GM12864 (cell line): ENCODE results near the gene RIMS3.

Experiments used
- DNase-seq: peaks from one replicate; pipeline ENCODE4 v3.0.0-alpha.2; 2011; ENCODE audit warnings: low read depth
- H3K4me3 ChIP-seq: 2 replicates; pipeline ENCODE4 v1.5.1; 2011; ENCODE audit warnings: mild to moderate bottlenecking, low read depth, low read length, control low read depth
- CTCF ChIP-seq: IDR thresholded peaks from 2 replicates; pipeline ENCODE4 v1.5.1; 2011; ENCODE audit warnings: low read depth, mild to moderate bottlenecking, moderate library complexity, low read length, control low read depth, inconsistent platforms; ENCODE audit errors: missing control alignments

RIMS3 gene

GRCh38 chr1:40679165-40679953 is 13.9 kb upstream of the RIMS3 start:
- no peak for TF ChIP-seq CTCF
- DNase-seq: no peak

GRCh38 chr1:40676501-40676900 is 11.0 kb upstream of the RIMS3 start:
- no peak for DNase-seq
- no peak for TF ChIP-seq CTCF
- H3K4me3 ChIP-seq: no peak overlapping the region

More at GRCh38 chr1:40679165-40679953, 13.9 kb upstream of the RIMS3 start:
- H3K4me3 ChIP-seq: no peak overlapping the region

GRCh38 chr1:40673452-40673851 is 8.0 kb upstream of the RIMS3 start:
- no peak overlapping the region for H3K4me3 ChIP-seq
- no peak for DNase-seq
- TF ChIP-seq CTCF: no peak

- H3K4me3 ChIP-seq: peak overlapping the region; percentile 45
- DNase-seq: peak; percentile 58
- TF ChIP-seq CTCF: peak; percentile 93
These were observed 3.5 kb upstream of the RIMS3 start for GRCh38 chr1:40668769-40669525.

DNA sequence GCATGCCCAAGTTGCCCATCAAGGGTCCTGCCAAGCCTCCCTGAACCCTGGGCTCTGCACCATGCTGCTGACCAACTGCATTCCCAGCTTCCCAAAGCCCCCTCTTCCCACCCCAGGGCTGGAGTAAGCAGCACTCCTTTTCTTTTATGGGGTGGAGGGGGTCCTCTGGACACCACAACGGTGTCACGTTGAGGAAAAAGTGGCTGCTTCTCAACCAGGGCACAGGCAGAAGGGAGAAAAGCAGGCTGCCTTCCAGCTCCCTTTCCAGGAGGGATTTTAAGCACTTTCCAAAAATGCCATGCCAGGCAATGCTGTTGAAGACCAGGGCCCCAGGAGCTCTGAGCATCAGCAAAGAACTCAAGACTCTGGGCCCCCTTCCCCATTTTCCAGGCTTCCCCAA is 691 bp downstream of the RIMS3 start:
- no peak for DNase-seq
- no peak overlapping the region for H3K4me3 ChIP-seq
- TF ChIP-seq CTCF: no peak

- H3K4me3 ChIP-seq: no peak overlapping the region
- TF ChIP-seq CTCF: no peak
- no peak for DNase-seq
These were observed 1.3 kb downstream of the RIMS3 start for GRCh38 chr1:40664167-40664537.
